OCI-LY1 (cell line): ENCODE data around the gene PLEKHG4B.
"Not testable (repeated sequence)": the region's sequence is repeated elsewhere in the genome, so short reads cannot be mapped to it uniquely, and the experiment has no call there.

ENCODE experiments used
- H2AFZ ChIP-seq: fragments of 200-600 bp; sonication (generic), shearing (Covaris generic); 2 replicates; pipeline ENCODE4 v1.6.0; 2014; ENCODE audit warnings: antibody characterized with exemption, mild to moderate bottlenecking, low read length
- H3F3A ChIP-seq: fragments of 200-600 bp; sonication (generic), shearing (Covaris generic); 2 replicates; pipeline ENCODE4 v1.6.0; 2014; ENCODE audit warnings: mild to moderate bottlenecking, antibody characterized with exemption, low read length, moderate library complexity; ENCODE audit not compliant: insufficient read depth
- H3K27ac ChIP-seq: fragments of 200-600 bp; sonication (generic); 2 replicates; pipeline ENCODE4 v1.5.1; 2014; ENCODE audit warnings: low read length, mixed run types, mild to moderate bottlenecking, low read depth; ENCODE audit not compliant: poor library complexity, severe bottlenecking
- H3K27me3 ChIP-seq: fragments of 200-600 bp; sonication (generic); 2 replicates; pipeline ENCODE4 v1.6.0; 2014; ENCODE audit warnings: antibody characterized with exemption, mild to moderate bottlenecking, low read length, moderate library complexity; ENCODE audit not compliant: insufficient read depth
- H3K36me3 ChIP-seq: fragments of 200-600 bp; sonication (generic); 2 replicates; pipeline ENCODE4 v1.6.1; 2014; ENCODE audit warnings: mild to moderate bottlenecking, antibody characterized with exemption, low read length, moderate library complexity, mixed read lengths; ENCODE audit not compliant: insufficient read depth
- H3K4me1 ChIP-seq: fragments of 200-600 bp; sonication (generic); 2 replicates; pipeline ENCODE4 v1.5.1; 2014; ENCODE audit warnings: mild to moderate bottlenecking, low read length, moderate library complexity; ENCODE audit not compliant: insufficient read depth, severe bottlenecking
- H3K4me2 ChIP-seq: fragments of 200-600 bp; sonication (generic), shearing (Covaris generic); 2 replicates; pipeline ENCODE4 v1.6.1; 2014; ENCODE audit warnings: low read length
- H3K4me3 ChIP-seq: fragments of 200-600 bp; sonication (generic); 2 replicates; pipeline ENCODE4 v1.5.1; 2014; ENCODE audit warnings: low read length, low read depth, mild to moderate bottlenecking, mixed read lengths; ENCODE audit not compliant: poor library complexity, severe bottlenecking
- H3K79me2 ChIP-seq: fragments of 200-600 bp; shearing (Covaris generic); 2 replicates; pipeline ENCODE4 v1.6.1; 2016; ENCODE audit warnings: mixed run types, low read length, mixed read lengths; ENCODE audit not compliant: insufficient read depth
- H3K9ac ChIP-seq: fragments of 200-600 bp; sonication (generic), shearing (Covaris generic); 2 replicates; pipeline ENCODE4 v1.6.1; 2014; ENCODE audit warnings: mild to moderate bottlenecking, low read length, mixed read lengths
- H3K9me2 ChIP-seq: fragments of 200-600 bp; sonication (generic), shearing (Covaris generic); 2 replicates; pipeline ENCODE4 v1.6.1; 2014; ENCODE audit warnings: low read depth, mild to moderate bottlenecking, low read length, mixed read lengths
- H3K9me3 ChIP-seq: fragments of 200-600 bp; shearing (Covaris generic); 2 replicates; pipeline ENCODE4 v1.6.1; 2014; ENCODE audit warnings: low read length, mixed read lengths
- H4K20me1 ChIP-seq: fragments of 200-600 bp; sonication (generic), shearing (Covaris generic); 2 replicates; pipeline ENCODE4 v1.6.0; 2016; ENCODE audit warnings: mild to moderate bottlenecking, low read length; ENCODE audit not compliant: insufficient read depth
- EZH2 ChIP-seq: fragments of 200-600 bp; sonication (generic), shearing (Covaris generic); IDR thresholded peaks from 2 replicates; pipeline ENCODE4 v1.8.0; 2017; ENCODE audit warnings: borderline replicate concordance, mixed run types, mild to moderate bottlenecking, antibody characterized with exemption, low read length, moderate library complexity, mixed read lengths
- TF ChIP-seq, protein P1 (sequence below): fragments of 200-600 bp; sonication (generic), shearing (Covaris generic); IDR thresholded peaks from 2 replicates; pipeline ENCODE4 v1.5.1; 2017; ENCODE audit warnings: mild to moderate bottlenecking, antibody characterized with exemption, low read length, moderate library complexity, mixed read lengths

Gene PLEKHG4B

GRCh38 chr5:48192-48591, 43.8 kb upstream of the PLEKHG4B start:
- Histone ChIP-seq H3K9me2 (no peaks in the 10 kb centered on the region), H3K79me2 (no peaks in the 10 kb centered on the region), H3K4me2 (no peak overlapping the region), H4K20me1 (no peaks in the 10 kb centered on the region), H3K27me3 (no peaks in the 10 kb centered on the region), H3F3A (no peaks in the 10 kb centered on the region), H3K27ac (no peak overlapping the region), H2AFZ (no peak overlapping the region), H3K9me3 (no peaks in the 10 kb centered on the region), H3K4me3 (no peak overlapping the region), H3K36me3 (no peaks in the 10 kb centered on the region), H3K4me1 (peaks cover 16% of the 10 kb centered on the region), H3K9ac (no peak overlapping the region)
- TF ChIP-seq, protein P1, sequence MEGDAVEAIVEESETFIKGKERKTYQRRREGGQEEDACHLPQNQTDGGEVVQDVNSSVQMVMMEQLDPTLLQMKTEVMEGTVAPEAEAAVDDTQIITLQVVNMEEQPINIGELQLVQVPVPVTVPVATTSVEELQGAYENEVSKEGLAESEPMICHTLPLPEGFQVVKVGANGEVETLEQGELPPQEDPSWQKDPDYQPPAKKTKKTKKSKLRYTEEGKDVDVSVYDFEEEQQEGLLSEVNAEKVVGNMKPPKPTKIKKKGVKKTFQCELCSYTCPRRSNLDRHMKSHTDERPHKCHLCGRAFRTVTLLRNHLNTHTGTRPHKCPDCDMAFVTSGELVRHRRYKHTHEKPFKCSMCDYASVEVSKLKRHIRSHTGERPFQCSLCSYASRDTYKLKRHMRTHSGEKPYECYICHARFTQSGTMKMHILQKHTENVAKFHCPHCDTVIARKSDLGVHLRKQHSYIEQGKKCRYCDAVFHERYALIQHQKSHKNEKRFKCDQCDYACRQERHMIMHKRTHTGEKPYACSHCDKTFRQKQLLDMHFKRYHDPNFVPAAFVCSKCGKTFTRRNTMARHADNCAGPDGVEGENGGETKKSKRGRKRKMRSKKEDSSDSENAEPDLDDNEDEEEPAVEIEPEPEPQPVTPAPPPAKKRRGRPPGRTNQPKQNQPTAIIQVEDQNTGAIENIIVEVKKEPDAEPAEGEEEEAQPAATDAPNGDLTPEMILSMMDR = no peak
- TF ChIP-seq EZH2 = no peak

GRCh38 chr5:49530-49929, 42.4 kb upstream of the PLEKHG4B start:
- H3K9ac ChIP-seq, H3K9me2 ChIP-seq, H3K79me2 ChIP-seq, H2AFZ ChIP-seq, H3K27ac ChIP-seq, H3K4me2 ChIP-seq, H3K36me3 ChIP-seq, H4K20me1 ChIP-seq, H3K9me3 ChIP-seq, H3F3A ChIP-seq, H3K27me3 ChIP-seq, H3K4me3 ChIP-seq: not testable (repeated sequence)
- peaks cover 16% of the 10 kb centered on the region for H3K4me1 ChIP-seq

GRCh38 chr5:49953-50544, 41.9 kb upstream of the PLEKHG4B start:
- no peak overlapping the region for H3K9ac ChIP-seq
- H3K9me2 ChIP-seq = no peaks in the 10 kb centered on the region
- H2AFZ ChIP-seq = no peak overlapping the region
- no peaks in the 10 kb centered on the region for H3F3A ChIP-seq
- no peaks in the 10 kb centered on the region for H3K36me3 ChIP-seq
- no peaks in the 10 kb centered on the region for H4K20me1 ChIP-seq
- H3K4me1 ChIP-seq = peaks cover 16% of the 10 kb centered on the region
- H3K27ac ChIP-seq = no peak overlapping the region
- no peak overlapping the region for H3K4me2 ChIP-seq
- no peaks in the 10 kb centered on the region for H3K27me3 ChIP-seq
- H3K4me3 ChIP-seq = no peak overlapping the region
- no peak for TF ChIP-seq EZH2
- TF ChIP-seq, protein P1 = no peak
- no peaks in the 10 kb centered on the region for H3K9me3 ChIP-seq
- H3K79me2 ChIP-seq = no peaks in the 10 kb centered on the region
